ENCODE data around the gene TUBB2B.
"Not testable (repeated sequence)": the region's sequence is repeated elsewhere in the genome, so short reads cannot be mapped to it uniquely, and the experiment has no call there.

The TUBB2B gene

DNA sequence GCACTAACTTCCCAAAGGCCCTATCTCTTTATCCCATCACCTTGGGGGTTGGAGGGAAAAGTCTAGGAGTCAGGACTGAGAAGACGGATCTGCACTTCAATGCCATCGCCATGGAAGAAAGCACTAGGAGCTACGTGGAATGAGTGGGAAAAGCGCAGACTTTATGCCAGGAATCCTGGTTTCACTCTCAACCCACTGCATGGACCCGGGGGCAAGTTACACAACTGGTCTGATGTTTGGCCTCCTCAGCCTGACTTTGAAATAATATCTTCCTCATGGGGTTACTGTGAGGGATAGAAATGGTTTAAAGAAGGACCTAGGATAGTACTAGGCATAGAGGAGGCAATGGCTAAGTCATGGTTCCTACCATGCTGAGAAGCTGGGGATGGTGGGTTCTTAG is 17.8 kb upstream of the TUBB2B start:
- DNase-seq (ENCODE audit: low spot score), result no peak
- TF ChIP-seq, protein P1, sequence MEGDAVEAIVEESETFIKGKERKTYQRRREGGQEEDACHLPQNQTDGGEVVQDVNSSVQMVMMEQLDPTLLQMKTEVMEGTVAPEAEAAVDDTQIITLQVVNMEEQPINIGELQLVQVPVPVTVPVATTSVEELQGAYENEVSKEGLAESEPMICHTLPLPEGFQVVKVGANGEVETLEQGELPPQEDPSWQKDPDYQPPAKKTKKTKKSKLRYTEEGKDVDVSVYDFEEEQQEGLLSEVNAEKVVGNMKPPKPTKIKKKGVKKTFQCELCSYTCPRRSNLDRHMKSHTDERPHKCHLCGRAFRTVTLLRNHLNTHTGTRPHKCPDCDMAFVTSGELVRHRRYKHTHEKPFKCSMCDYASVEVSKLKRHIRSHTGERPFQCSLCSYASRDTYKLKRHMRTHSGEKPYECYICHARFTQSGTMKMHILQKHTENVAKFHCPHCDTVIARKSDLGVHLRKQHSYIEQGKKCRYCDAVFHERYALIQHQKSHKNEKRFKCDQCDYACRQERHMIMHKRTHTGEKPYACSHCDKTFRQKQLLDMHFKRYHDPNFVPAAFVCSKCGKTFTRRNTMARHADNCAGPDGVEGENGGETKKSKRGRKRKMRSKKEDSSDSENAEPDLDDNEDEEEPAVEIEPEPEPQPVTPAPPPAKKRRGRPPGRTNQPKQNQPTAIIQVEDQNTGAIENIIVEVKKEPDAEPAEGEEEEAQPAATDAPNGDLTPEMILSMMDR (conservative IDR thresholded peaks at IDR 0.05; ENCODE audit: low read depth), result no peak
- no peak overlapping the region for H3K27ac ChIP-seq
- CTCF ChIA-PET, result interaction anchor here (0.9 kb wide), 1 partner anchor 19 kb away, joined by 4 read pairs; no protein-coding TSS in a partner anchor
- POLR2A ChIA-PET (ENCODE audit: low non-redundant PET), result interaction anchor here (0.9 kb wide), 1 partner anchor 83 kb away, joined by 3 read pairs; no protein-coding TSS in a partner anchor

DNA sequence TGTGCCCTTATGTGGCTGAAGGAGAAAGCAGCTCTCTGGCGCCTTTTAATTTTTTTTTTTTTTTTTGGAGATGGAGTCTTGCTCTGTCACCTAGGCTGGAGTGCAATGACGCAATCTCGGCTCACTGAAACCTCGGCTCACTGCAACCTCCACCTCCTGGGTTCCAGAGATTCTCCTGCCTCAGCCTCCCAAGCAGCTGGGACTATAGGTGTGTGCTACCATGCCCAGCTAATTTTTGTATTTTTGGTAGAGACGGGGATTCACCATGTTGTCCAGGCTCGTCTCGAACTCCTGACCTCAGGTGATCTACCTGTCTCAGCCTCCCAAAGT is 17.3 kb upstream of the TUBB2B start:
- CTCF ChIA-PET, result interaction anchor here (0.9 kb wide), 1 partner anchor 19 kb away, joined by 4 read pairs; no protein-coding TSS in a partner anchor
- H3K27ac ChIP-seq; POLR2A ChIA-PET (ENCODE audit: low non-redundant PET); DNase-seq (ENCODE audit: low spot score): not testable (repeated sequence)

DNA sequence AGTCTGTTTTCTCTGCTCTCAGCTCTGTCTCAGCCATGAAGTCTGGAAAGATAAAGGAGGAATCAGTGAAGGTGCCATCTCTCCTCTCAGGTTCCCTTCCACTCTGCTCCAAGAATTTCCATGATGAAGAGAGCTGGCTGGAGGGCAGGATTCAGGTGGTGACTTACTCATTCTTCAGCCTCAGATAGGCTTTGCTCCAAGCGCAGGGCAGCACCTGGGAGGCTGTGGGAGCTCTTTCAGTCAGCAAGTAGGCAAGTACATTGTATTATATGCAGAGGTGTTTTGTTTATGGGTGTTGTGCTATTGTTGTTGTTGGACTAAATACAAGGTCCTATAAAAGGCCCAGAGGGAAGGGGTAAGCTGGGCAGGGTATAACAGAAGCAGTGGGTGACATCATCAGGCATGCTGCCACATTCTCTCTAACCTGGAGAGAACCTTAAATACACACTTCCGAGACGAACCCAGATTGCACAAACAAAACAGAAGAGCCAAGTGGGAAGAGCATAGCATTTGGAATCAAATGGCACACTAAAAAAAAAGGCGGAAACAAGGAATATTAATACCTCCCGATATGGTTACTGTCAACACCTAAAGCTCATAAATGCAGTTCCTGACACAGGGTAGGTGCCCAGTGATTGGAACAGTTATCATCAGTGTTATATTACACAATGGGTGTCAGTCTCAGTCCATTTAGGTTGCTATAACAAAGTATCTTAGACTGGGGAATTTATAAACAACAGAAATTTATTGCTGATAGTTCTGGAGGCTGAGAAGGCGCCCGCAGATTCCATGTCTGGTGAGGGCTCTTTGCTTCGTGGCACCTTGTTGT is 16.8 kb upstream of the TUBB2B start:
- CTCF ChIA-PET, result interaction anchor here (0.9 kb wide), 1 partner anchor 18 kb away, joined by 4 read pairs; no protein-coding TSS in a partner anchor

DNA sequence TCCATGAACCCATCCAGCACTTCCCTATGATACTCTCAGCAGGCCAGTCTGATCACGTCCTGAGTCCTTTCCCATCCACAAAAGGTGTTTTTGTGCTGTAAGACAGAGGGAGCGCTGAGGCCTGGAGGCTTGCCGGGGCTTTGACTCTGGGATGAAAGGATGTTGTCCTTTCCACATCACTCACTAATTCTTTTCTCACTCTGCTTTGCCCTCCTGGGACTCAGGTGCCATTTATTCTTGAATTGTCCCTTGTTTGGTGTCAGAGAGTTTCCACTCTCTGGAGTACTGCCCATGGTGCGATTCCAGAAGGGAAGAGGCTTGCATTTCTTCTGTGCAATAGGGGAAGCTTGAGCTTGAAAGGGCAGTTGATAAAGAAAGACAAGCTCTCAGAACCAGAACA is 15.3 kb upstream of the TUBB2B start:
- TF ChIP-seq, protein P1 (conservative IDR thresholded peaks at IDR 0.05; ENCODE audit: low read depth), result no peak
- no peak overlapping the region for H3K27ac ChIP-seq
- DNase-seq (ENCODE audit: low spot score), result no peak
- POLR2A ChIA-PET (ENCODE audit: low non-redundant PET), result no interaction called here
- CTCF ChIA-PET, result no interaction called here

More for the DNA sequence above, 16.8 kb upstream of the TUBB2B start:
- TF ChIP-seq, protein P1 (conservative IDR thresholded peaks at IDR 0.05; ENCODE audit: low read depth), result no peak
- no peak overlapping the region for H3K27ac ChIP-seq
- POLR2A ChIA-PET (ENCODE audit: low non-redundant PET), result no interaction called here
- DNase-seq (ENCODE audit: low spot score), result no peak

DNA sequence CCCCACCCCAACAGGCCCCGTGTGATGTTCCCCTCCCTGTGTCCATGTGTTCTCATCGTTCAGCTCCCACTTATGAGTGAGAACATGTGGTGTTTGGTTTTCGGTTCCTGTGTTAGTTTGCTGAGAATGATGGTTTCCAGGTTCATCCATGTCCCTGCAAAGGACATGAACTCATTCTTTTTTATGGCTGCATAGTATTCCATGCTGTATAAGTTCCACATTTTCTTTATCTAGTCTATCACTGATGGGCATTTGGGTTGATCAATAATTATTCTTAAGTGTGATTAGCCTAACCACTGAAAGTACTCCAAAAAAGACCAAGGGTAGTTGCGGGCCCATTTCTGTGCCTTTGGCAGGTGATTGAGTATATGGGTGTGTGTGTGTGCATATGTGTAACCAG is 14.3 kb upstream of the TUBB2B start:
- POLR2A ChIA-PET (ENCODE audit: low non-redundant PET); DNase-seq (ENCODE audit: low spot score); CTCF ChIA-PET: not testable (repeated sequence)

DNA sequence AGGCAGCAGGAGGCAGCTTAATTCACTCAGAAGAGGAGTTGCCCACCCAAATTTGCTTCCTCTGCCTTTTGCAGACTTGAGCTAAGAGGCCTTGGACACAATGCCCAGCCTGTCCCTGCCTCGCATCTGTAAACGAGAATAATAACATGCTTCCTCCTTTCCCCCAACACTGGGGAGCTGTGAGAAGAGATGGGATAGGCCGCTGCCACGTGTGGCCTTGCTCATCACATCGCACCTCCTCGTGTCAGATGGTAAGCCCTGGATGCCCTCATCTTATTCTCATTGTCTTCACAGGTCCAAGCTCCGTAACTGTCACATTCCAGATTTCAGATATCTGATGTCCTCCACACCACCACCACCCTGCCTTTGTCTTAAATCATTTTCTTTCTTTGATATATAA is 13.1 kb upstream of the TUBB2B start:
- DNase-seq (ENCODE audit: low spot score), result no peak
- CTCF ChIA-PET, result interaction anchor here (0.5 to 0.7 kb wide), 2 partner anchors 11 to 114 kb away, joined by 3 read pairs; no protein-coding TSS in a partner anchor
- H3K27ac ChIP-seq, result no peak overlapping the region
- TF ChIP-seq, protein P1 (conservative IDR thresholded peaks at IDR 0.05; ENCODE audit: low read depth), result no peak
- POLR2A ChIA-PET (ENCODE audit: low non-redundant PET), result no interaction called here

More for the DNA sequence above, 14.3 kb upstream of the TUBB2B start:
- H3K27ac ChIP-seq, result not testable (repeated sequence)

DNA sequence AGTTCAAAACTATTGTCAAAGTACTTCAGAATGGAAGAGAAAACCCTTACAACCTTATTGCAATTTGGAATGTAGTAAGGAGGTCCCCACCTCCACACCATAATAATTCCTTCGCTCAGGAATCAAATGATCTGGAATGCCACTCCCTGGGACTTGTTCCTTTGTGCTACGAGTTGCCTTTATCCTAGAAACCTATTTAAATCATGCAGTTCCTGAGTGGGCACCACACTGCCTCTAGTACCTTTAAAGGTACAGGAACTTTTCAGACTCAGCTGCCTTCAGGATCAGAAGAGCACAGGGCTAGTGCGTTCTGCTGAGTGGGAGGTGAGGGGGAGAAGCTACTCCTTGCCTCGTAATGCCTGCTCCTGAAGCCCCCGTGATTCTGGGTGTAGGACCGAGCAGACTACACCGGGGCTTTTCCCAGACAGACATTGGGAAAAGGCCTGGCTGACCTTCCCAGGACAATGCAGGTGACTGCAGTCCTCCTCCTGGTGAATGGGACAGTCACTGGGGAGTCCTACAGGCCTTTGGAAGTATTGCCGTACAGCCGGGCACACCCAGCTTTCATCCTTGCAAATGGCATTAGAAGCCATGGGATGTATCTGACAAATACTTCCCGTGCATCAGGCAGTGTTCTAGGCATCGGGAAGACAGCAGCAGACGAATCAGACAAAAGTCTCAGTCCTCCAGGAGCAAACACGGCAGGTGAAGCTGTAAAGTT is 11.8 kb upstream of the TUBB2B start:
- H3K27ac ChIP-seq, result no peak overlapping the region
- TF ChIP-seq, protein P1 (conservative IDR thresholded peaks at IDR 0.05; ENCODE audit: low read depth), result no peak
- ChIA-PET POLR2A (ENCODE audit: low non-redundant PET) (no interaction called here), CTCF (interaction anchor here (0.5 to 1.2 kb wide), 5 partner anchors 12 to 219 kb away, joined by 3 to 5 read pairs (median 4); no protein-coding TSS in a partner anchor)
- DNase-seq (ENCODE audit: low spot score), result no peak

All from RWPE1 (cell line).